ENCODE measurements around the gene DNAJC18.
"Not testable (repeated sequence)": the region's sequence is repeated elsewhere in the genome, so short reads cannot be mapped to it uniquely, and the experiment has no call there.

Gene DNAJC18

GRCh38 chr5:139402561-139403158 lies 36.7 kb downstream of the DNAJC18 start:
- DNase-seq, result peak; percentile 27

GRCh38 chr5:139401546-139401945 lies 37.8 kb downstream of the DNAJC18 start:
- no peak for DNase-seq

- no peak for DNase-seq
Observed at GRCh38 chr5:139399501-139400121, 39.7 kb downstream of the DNAJC18 start.

GRCh38 chr5:139397921-139398320 lies 41.4 kb downstream of the DNAJC18 start:
- no peak for DNase-seq

GRCh38 chr5:139396691-139397090 lies 42.6 kb downstream of the DNAJC18 start:
- no peak for DNase-seq

GRCh38 chr5:139395844-139396640 lies 43.3 kb downstream of the DNAJC18 start:
- DNase-seq, result no peak

- DNase-seq, result no peak
Observed at GRCh38 chr5:139394654-139395566, 44.4 kb downstream of the DNAJC18 start, which contains the start of gene PROB1. Gene PROB1, minus strand, starts transcription at chr5:139395104. Its CDS starts 23 bp downstream, at chr5:139395081.

GRCh38 chr5:139394123-139394653 lies 45.1 kb downstream of the DNAJC18 start:
- DNase-seq, result no peak

GRCh38 chr5:139393497-139394122 lies 45.7 kb downstream of the DNAJC18 start:
- DNase-seq, result no peak

- DNase-seq, result no peak
Observed at GRCh38 chr5:139392678-139393496, 46.4 kb downstream of the DNAJC18 start.

GRCh38 chr5:139392324-139392677 lies 47.0 kb downstream of the DNAJC18 start:
- DNase-seq, result no peak

- DNase-seq, result no peak
Observed at GRCh38 chr5:139391570-139392323, 47.6 kb downstream of the DNAJC18 start.

GRCh38 chr5:139390639-139391569 lies 48.4 kb downstream of the DNAJC18 start:
- DNase-seq, result no peak

GRCh38 chr5:139389701-139390638 lies 49.4 kb downstream of the DNAJC18 start, which contains the start of gene MZB1:
Gene MZB1, minus strand, starts transcription at chr5:139389913. Its CDS starts 57 bp downstream, at chr5:139389856.
- no peak for DNase-seq

GRCh38 chr5:139388198-139388821 lies 51.0 kb downstream of the DNAJC18 start:
- DNase-seq, result no peak

- DNase-seq, result no peak
Observed at GRCh38 chr5:139387611-139388197, 51.6 kb downstream of the DNAJC18 start.

GRCh38 chr5:139386956-139387355 lies 52.4 kb downstream of the DNAJC18 start:
- DNase-seq, result not testable (repeated sequence)
